WI38 (cell line): ENCODE measurements around the gene MAD2L2.
"Not testable (repeated sequence)": the region's sequence is repeated elsewhere in the genome, so short reads cannot be mapped to it uniquely, and the experiment has no call there.

ENCODE experiments used
- H3K4me3 ChIP-seq: 2 replicates; pipeline ENCODE4 v1.5.1; 2011; ENCODE audit warnings: low read depth, mild to moderate bottlenecking, control low read depth, low read length
- CTCF ChIP-seq: IDR thresholded peaks from 2 replicates; pipeline ENCODE4 v1.5.1; 2012; ENCODE audit warnings: low read depth, mild to moderate bottlenecking, control low read depth, low read length

The MAD2L2 gene

GRCh38 chr1:11648039-11648438 lies 32.9 kb downstream of the MAD2L2 start:
- H3K4me3 ChIP-seq = no peak overlapping the region
- no peak for TF ChIP-seq CTCF

- H3K4me3 ChIP-seq = no peak overlapping the region
Observed at GRCh38 chr1:11647333-11647732, 33.6 kb downstream of the MAD2L2 start.

GRCh38 chr1:11646317-11646716 lies 34.6 kb downstream of the MAD2L2 start:
- H3K4me3 ChIP-seq = no peak overlapping the region
- TF ChIP-seq CTCF = no peak

More at GRCh38 chr1:11647333-11647732, 33.6 kb downstream of the MAD2L2 start:
- no peak for TF ChIP-seq CTCF

- H3K4me3 ChIP-seq = no peak overlapping the region
- TF ChIP-seq CTCF = peak; percentile 84
Observed at GRCh38 chr1:11645670-11646265, 35.2 kb downstream of the MAD2L2 start.

GRCh38 chr1:11645270-11645669 lies 35.7 kb downstream of the MAD2L2 start:
- TF ChIP-seq CTCF = no peak
- H3K4me3 ChIP-seq = no peak overlapping the region

- H3K4me3 ChIP-seq = no peak overlapping the region
- no peak for TF ChIP-seq CTCF
Observed at GRCh38 chr1:11643782-11644181, 37.2 kb downstream of the MAD2L2 start.

- peak; percentile 98 for TF ChIP-seq CTCF
- not testable (repeated sequence) for H3K4me3 ChIP-seq
Observed at GRCh38 chr1:11642418-11643017, 38.4 kb downstream of the MAD2L2 start.
